ENCODE measurements around the gene MOV10. TPM values are rescaled to one million over a fixed set of nuclear protein-coding genes. Genes with fewer than 3 reads are reported as not detected.
"Not testable (repeated sequence)": the region's sequence is repeated elsewhere in the genome, so short reads cannot be mapped to it uniquely, and the experiment has no call there.

The MOV10 gene
- total RNA-seq, 1 donor from 2014 or later: 5.3 TPM

DNA sequence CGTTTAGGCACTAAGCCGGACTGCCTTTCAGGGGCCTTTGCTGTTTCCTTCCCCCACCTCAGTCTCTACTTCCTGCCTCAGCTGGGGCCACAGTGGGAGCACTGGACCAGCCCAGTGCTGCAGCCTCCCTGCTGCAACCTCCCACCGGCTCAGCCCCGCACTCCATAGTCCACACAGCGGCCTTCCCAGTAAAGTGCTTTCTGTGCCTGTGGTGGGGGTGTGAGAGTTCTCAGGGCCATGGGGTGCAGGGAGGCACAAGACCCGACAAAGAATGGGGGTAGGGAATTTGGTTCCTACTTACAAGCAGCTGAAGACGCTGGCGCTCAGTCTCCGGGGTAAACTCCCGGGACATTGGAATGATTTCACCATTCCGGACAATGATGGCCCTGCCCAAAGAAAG lies 37.2 kb downstream of the MOV10 start:
- FAIRE-seq (no peak), DNase-seq (ENCODE audit: low spot score in 2 of 2) (no peak)

GRCh38 chr1:112712191-112712590 lies 37.7 kb downstream of the MOV10 start:
- FAIRE-seq (no peak), DNase-seq (ENCODE audit: low spot score in 2 of 2) (no peak)

DNA sequence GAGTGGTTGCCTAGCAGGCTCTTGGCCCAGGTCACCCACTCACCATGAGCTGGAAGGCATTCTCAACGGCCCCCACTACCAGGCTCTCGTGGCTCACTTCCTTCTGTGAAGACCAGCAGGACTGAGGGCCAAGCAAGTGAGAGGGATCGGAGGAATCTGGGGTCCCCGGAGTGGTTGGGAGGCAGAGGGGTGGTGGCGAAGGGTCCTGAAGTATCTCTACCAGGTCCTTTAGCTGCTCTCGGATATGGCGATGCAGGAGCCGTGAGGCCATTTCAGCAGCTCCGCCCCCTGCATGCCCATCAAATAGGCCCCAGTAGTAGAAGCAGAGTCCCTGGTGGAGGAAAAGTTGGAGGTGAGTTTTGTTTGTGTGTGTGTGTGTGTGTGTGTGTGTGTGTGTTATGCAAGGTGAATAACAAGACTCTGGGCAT lies 38.3 kb downstream of the MOV10 start:
- DNase-seq (ENCODE audit: low spot score in 2 of 2) (no peak), FAIRE-seq (no peak)

DNA sequence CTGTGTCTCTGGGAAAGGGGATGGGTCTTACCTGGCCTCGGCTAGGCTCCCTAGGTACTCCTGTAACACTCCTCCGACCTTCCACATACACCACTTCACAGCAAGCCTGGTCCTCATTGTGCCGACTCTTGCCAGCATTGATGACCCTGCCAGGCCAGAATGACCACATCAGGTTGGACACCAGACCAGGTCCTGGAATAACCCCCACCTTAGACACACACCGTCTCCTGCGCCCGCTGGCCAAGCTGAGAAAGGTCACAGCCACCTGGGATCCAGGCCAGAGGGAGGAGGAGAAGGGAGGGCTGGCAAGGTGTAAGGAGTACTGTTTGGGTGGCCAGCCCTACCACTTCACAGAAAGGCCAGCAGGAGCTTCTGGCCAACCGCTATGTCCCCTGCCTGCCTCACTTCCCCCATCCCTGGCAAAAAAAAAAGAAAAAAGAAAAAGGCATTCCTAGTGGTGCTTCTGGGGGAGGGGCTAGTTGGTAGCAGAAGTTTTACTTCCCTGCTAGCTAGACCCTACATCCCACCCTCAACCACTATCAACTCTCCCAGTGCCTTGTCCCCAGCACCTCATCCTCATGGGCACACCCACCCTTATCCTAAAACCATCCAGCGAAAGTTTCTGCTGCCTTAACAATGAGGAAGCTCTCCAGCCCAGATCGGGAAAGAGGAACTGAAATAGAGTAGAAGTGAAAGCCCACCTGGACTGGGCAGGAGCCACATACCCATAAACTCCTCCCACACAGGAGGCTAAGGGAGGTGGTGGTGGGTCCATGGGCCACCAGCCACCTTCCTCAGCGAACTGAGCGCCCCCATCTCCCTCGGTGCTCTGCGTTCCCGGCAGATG lies 39.2 kb downstream of the MOV10 start:
- no peak for FAIRE-seq
- no peak for DNase-seq (ENCODE audit: low spot score in 2 of 2)

DNA sequence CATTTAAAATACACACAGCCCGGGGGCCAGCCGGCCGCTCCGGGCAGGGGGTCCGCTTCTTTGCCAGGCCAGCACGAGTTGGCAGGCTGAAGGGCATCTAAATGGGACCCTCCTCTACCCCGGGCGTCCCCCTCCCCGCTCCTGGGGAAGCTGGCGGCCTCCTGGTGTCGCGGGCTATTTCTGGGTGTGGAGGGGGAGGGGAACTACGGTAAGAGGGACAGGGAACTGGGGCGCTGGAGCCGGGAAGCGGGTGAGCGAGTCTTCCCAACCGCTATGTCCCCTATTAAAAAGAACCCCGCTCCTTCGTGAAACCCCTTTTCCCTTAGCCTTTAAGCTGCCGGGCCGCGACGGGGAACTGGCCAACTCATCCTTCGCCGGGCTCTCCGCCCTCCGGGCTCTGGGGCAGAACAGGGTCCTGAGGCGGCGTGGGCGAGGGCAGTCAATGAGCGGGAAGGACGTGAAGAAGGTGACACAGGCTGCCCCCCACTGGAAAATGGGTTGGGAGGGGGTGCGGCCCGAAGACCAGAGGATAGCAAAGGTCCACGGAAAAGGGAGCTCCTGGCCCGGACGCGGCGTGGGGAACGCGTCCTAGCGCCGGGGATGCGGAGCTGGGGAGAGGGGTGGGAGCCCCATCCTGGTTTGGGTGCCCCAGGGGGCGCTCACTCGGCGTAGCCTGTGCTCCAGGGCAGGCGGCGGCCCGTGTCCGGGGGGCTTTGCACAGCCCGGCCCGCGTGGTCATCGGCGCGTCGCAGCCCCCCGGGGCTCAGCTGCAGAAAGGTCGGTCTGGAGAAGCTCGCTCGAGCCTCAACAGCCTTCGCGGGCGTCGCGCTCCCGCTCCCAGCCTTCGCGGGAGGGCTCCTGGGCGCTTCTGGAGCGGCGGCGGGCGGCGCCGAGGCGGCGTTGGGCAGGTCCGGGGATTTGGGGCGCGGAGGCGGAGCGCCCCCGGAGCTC lies 40.1 kb downstream of the MOV10 start:
- DNase-seq (ENCODE audit: low spot score in 2 of 2) (peak in 1 of 2 donors; percentile 50), FAIRE-seq (no peak)

DNA sequence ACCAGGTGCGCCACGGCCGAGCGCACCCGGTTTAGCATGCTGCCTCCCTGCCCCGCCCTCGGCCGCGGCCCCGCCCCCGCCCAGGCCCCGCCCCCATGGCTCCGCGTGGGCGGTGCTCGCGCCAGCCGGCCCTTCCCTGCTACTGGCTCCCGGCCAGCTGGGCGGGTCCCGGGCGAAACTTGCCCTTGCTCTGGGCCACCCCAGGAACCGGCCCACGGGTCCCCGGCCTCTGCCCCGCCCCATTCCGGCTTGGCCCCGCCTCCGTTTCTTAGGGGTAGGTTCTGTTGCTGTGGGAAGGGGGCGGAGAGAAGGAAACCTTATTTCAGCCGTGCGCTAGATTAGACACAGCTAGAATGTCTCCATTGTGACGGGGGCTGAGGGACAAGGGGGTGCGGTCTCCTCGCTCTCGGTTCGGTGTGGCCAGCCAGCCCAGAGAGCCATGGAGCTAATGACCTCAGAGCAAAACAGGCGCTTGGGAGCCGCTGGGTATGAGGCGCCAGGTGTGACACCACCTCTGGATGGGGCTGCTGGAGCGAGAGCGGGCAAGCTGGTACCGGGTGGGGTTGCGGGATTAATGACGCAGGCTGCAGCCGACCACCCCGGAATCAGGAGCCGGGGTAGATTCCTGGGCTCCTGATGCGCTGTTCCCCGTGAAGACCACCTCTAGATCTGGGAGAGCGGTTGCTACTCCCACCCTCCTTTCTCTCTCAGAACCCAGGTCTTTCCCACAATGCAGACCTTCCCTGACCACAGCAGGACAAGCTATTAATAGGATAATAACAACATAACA lies 41.0 kb downstream of the MOV10 start, which contains the start of gene PPM1J:
Gene PPM1J (minus strand): TSS at position 69 of the 790 bp plus-strand sequence. CDS start 31 bp downstream, at position 38.
- FAIRE-seq: no peak

GRCh38 chr1:112716133-112716720 lies 41.8 kb downstream of the MOV10 start:
- peak; percentile 86 to 90 for DNase-seq (ENCODE audit: low spot score in 2 of 2)
- no peak for FAIRE-seq

More for the DNA sequence above, 41.0 kb downstream of the MOV10 start, which contains the start of gene PPM1J:
- peak; percentile 89 to 97 for DNase-seq (ENCODE audit: low spot score in 2 of 2)

DNA sequence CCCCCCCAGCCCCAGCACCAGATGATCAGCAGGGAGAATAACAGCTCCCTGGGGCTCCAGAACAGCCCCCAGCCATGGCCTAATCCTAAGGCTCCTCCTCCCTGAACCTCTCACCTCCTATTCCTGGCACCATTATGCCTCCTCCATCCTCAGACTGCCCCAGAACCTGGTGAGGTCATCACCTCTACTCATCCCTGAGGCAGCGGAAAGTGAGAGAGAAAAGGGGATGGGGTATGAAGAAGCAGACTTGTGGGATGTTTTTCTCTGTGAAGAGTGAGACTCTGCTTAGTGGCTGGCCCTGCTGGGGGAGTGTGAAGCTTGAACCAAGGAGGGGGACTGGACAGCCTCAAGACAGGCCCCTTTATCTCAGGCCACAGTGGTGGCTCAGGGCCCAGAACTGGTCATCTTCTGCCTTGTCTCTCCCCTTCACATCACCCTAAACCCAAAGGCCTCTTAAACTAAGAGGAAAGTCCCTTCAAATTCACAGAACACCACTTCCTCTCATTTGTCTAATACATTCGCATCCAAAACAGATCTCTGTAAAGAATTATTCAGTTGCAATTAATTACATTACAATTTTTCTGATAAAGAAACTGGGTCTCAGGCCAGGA lies 42.9 kb downstream of the MOV10 start:
- FAIRE-seq (no peak), DNase-seq (ENCODE audit: low spot score in 2 of 2) (no peak)

GRCh38 chr1:112718691-112719418 lies 44.4 kb downstream of the MOV10 start:
- FAIRE-seq: no peak
- DNase-seq (ENCODE audit: low spot score in 2 of 2): peak; percentile 82 to 86

- FAIRE-seq: no peak
- DNase-seq (ENCODE audit: low spot score in 2 of 2): no peak
These were observed 45.2 kb downstream of the MOV10 start for GRCh38 chr1:112719706-112720105.

DNA sequence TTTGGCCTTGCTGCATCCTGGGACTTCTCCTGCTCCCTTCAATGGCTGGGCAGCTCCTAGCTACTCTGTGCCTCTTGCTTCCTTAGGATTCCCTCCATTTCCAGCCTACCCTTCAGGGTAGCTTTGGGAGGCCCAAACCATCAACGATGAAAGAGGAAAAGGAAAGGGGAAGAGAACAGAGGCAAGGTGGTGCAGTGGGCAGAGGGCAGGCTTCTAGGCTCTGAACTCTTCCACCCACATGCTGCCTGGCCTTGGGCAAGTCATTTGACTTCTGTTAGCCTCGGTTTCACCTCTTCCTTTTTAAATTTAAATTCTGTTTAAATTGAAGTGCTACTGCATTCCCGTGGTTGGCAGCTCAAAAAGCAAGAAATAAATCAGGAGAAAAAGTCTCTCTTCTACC lies 46.3 kb downstream of the MOV10 start:
- DNase-seq (ENCODE audit: low spot score in 2 of 2) (no peak), FAIRE-seq (no peak)

DNA sequence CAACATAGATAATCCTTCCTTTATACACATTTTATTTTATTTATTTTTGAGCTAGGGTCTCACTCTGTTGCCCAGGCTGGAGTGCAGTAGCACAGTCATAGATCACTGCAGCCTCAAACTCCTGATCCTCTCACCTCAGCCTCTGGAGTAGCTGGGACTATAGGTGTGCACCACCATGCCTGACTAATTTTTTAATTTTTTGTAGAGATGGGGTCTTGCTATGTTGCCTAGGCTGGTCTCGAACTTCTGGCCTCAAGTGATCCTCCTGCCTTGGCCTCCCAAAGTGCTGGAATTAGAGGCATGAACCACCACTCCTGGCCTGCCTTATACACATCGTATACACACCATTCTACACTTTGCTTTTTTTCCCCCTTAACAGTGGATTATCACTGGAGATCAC lies 46.8 kb downstream of the MOV10 start:
- FAIRE-seq; DNase-seq (ENCODE audit: low spot score in 2 of 2): not testable (repeated sequence)

DNA sequence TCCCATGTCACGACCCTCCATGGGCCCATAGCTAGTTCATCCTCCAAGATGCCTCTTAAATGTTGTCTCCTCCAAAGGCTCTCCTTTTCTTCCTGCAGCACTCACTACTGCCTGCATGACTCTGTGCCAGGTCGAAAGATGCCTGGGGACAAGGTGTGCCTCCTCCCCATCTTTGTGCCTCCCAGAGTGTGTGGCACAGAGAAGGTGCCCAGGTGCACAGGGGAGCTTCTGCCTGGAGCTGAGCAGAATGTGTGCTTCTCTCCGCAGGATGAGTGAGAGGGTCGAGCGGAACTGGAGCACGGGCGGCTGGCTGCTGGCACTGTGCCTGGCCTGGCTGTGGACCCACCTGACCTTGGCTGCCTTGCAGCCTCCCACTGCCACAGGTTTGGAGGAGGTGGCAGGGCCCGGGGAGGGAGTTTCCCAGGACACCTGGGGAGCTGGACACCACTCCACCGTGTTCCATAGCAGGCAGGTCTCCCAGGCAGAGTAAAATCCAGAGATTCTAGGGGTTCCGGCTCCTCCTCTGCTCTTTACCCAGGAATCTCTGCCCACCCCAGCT lies 47.6 kb downstream of the MOV10 start:
- no peak for DNase-seq (ENCODE audit: low spot score in 2 of 2)
- FAIRE-seq: no peak

DNA sequence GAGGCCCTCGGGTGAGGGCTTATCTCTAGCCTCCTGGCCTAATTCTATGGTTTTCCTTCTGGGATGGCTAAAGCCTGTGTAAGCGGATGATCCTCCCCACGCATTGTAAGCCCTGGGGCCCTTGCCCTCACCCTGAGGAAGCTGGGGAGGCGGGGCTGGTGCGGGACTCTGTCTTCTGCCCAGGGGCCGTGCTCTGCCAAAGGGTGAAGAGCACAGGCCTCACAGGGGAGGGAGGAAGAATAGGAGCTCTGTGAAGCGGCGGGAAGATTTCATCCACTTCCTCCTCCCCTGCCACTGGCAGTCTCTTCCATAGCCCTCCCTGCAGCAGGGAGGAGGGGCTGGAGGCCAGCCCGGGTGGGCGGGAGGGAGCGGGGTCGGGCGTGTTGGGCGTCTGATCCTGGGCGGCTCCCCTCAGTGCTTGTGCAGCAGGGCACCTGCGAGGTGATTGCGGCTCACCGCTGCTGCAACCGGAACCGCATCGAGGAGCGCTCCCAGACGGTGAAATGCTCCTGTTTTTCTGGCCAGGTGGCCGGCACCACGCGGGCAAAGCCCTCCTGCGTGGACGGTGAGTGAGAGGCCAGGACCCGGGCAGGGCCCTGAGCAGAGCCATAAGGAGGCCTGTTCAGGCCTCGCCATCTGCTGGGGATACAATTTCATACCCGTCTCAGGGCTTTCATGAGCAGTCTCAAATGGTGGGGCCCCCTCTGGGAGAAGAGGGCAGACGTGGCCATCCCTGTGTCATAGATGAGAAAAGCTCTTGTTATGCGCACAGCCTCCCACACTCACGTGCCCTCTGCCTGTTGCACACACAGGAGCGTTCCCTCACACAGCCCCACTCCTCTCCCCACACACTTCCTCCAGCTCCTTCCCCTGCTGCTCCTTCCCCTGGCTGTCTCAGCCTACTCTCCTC lies 48.4 kb downstream of the MOV10 start:
- FAIRE-seq: no peak
- DNase-seq (ENCODE audit: low spot score in 2 of 2): no peak

DNA sequence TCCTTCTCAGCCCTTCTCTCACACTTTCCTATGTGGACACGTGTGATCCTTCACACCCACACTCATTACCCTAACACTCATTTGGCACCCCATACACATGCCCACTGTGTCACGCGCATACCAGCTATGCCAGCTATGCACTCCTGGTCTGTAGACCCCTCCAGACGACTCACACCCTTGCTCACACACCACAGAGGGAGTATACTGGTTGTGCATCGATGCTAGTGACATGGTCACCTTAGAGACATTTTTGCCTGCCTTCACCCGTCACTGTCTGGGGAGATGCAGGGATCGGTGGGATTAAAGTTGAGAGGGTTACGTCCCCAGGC lies 49.0 kb downstream of the MOV10 start:
- FAIRE-seq (no peak), DNase-seq (ENCODE audit: low spot score in 2 of 2) (no peak)

DNA sequence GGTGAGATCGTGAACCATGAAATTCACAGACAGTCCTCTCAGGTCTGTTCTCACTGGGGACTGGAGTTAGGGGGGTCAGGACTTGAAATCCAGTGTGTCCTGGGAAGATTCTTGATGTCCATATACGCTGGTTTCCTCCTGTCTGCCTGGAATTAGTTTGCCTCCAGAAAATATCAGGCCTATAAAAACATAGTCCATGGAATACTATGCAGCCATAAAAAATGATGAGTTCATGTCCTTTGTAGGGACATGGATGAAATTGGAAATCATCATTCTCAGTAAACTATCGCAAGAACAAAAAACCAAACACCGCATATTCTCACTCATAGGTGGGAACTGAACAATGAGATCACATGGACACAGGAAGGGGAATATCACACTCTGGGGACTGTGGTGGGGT lies 49.8 kb downstream of the MOV10 start:
- FAIRE-seq; DNase-seq (ENCODE audit: low spot score in 2 of 2): not testable (repeated sequence)

DNA sequence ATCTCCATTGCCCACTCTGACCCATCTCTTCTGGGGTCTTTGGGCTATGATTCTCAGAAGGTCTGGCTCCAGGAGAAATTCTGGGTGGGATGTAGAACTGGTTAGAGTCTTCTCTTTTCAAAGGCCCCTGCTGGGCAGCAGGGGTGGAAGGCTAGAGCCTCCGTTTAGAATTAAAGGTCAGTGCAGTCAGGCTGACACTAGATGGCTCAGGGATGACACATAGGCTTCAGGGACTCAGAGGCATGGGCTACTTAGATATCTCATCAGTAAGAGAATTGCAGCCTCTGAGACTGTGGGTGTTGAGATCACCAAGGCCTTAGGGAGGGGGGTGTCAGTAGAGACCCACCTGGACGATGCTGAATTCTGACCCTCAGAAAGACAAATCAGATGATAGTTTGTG lies 53.3 kb downstream of the MOV10 start:
- DNase-seq (ENCODE audit: low spot score in 2 of 2) (no peak), FAIRE-seq (no peak)
